Nucleus accumbens (tissue), 56 donors: ENCODE results near the gene DYSF.

ENCODE experiments used
- DNase-seq, 56 donors: peaks; one replicate each; lab custom pipeline; 2025; lab: John Stamatoyannopoulos, UW

The DYSF gene

GRCh38 chr2:71684226-71685072 lies 231.1 kb downstream of the DYSF start:
- no peak for DNase-seq

- DNase-seq: peak in 34 of 56 donors; percentile 6 to 64 (median 30)
Measured at GRCh38 chr2:71685073-71685848, 231.9 kb downstream of the DYSF start.

- no peak for DNase-seq
Measured at GRCh38 chr2:71685941-71686611, 232.7 kb downstream of the DYSF start.

GRCh38 chr2:71686781-71687180 lies 233.4 kb downstream of the DYSF start:
- no peak for DNase-seq

- DNase-seq: no peak
Measured at GRCh38 chr2:71687412-71687811, 234.1 kb downstream of the DYSF start.

- DNase-seq: no peak
Measured at GRCh38 chr2:71688530-71688929, 235.2 kb downstream of the DYSF start.

- DNase-seq: no peak
Measured at GRCh38 chr2:71689393-71689792, 236.0 kb downstream of the DYSF start.

- no peak for DNase-seq
Measured at GRCh38 chr2:71689968-71690834, 236.8 kb downstream of the DYSF start.

- no peak for DNase-seq
Measured at GRCh38 chr2:71690876-71691475, 237.6 kb downstream of the DYSF start.

GRCh38 chr2:71691747-71692441 lies 238.5 kb downstream of the DYSF start:
- DNase-seq: peak in 1 of 56 donors; percentile 11

- no peak for DNase-seq
Measured at GRCh38 chr2:71692621-71693277, 239.4 kb downstream of the DYSF start.

- no peak for DNase-seq
Measured at GRCh38 chr2:71693286-71694270, 240.2 kb downstream of the DYSF start.

GRCh38 chr2:71694501-71695234 lies 241.3 kb downstream of the DYSF start:
- no peak for DNase-seq

GRCh38 chr2:71695235-71696120 lies 242.1 kb downstream of the DYSF start:
- no peak for DNase-seq

GRCh38 chr2:71696381-71696780 lies 243.0 kb downstream of the DYSF start:
- DNase-seq: peak in 1 of 56 donors; percentile 5
